ENCODE results near the gene FOXD2.

FOXD2 gene

DNA sequence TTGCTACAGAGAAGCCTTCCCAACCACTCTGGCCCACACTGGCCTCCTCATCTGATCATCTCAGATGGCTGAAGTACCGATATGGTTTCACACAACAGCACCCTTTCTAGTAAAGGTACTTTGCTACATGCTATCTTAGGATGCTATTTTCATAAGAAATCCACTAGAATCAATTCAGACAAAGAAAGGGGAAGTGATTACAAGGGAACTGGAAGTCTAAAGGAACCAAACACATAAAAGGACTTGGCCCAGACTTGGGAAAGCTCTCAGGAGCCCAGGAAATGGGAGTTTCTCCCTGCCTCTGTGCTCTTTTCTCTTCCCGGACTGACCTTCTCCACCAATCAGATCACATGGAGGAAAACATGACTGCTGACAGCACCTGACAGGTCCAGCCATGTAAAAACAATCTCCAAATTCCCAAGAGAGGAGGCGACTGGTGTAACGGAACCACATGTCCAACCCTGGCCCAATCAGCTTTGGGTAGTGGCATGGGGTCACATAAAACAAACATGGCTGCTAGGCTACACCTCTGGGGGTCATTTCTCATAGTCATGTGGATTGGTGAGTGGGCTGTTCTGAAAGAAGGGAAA is 34.4 kb upstream of the FOXD2 start:
- no peaks in the 10 kb centered on the region for H3K4me1 ChIP-seq (ENCODE audit: control insufficient read depth, insufficient read depth, low read length)
- H3K4me3 ChIP-seq (ENCODE audit: low read depth, low read length) = no peak overlapping the region
- no peak overlapping the region for H3K27ac ChIP-seq (ENCODE audit: low read depth, low read length)
- H3K9me3 ChIP-seq (ENCODE audit: control insufficient read depth, insufficient read depth, low read depth, low read length) = no peaks in the 10 kb centered on the region
- no peaks in the 10 kb centered on the region for H3K36me3 ChIP-seq (ENCODE audit: control insufficient read depth, insufficient read depth, low read length)
- no peak overlapping the region for H3K9ac ChIP-seq (ENCODE audit: low read length)
- peaks cover 65% of the 10 kb centered on the region for H3K27me3 ChIP-seq (ENCODE audit: control insufficient read depth, insufficient read depth, low read length)

DNA sequence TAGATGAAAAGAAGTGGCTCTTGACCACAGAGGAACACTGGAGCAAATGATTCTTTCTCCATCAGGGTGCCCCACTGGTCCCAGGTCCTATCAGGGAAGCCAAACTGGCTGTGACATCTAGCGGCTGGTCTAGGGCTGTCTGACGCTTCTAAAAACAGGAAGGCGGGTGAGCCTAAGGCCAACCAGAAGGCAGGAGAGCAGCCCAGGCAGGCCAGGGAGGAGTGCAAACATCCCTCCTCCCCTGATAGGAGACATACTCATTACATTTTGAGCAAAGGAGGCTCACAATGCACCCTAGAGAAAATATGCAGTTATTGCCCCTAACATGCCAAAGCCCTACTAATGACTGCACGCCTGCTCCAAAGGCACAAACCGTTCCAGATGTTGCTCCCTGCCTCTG is 32.1 kb upstream of the FOXD2 start:
- Histone ChIP-seq H3K4me1 (ENCODE audit: control insufficient read depth, insufficient read depth, low read length) (no peaks in the 10 kb centered on the region), H3K9ac (ENCODE audit: low read length) (no peak overlapping the region), H3K27me3 (ENCODE audit: control insufficient read depth, insufficient read depth, low read length) (peaks cover 64% of the 10 kb centered on the region)

DNA sequence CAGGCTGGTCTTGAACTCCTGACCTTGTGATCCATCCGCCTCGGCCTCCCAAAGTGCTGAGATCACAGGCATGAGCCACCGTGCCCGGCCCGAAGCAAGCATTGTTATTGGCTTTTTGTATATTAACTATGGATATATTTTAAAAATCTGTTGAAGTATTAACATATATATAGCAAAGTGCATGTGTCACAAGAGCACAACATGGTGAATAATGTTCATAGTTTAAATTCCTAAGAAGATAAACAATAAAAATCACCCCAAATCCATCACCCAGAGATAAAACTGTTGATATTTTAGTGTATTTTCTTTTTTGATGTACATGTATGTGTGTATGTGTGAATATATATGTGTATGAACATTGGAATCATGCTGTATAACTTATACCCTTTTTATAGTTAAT is 30.9 kb upstream of the FOXD2 start:
- no peak overlapping the region for H3K27ac ChIP-seq (ENCODE audit: low read depth, low read length)
- H3K27me3 ChIP-seq (ENCODE audit: control insufficient read depth, insufficient read depth, low read length) = peaks cover 66% of the 10 kb centered on the region
- no peaks in the 10 kb centered on the region for H3K4me1 ChIP-seq (ENCODE audit: control insufficient read depth, insufficient read depth, low read length)
- H3K9me3 ChIP-seq (ENCODE audit: control insufficient read depth, insufficient read depth, low read depth, low read length) = no peaks in the 10 kb centered on the region
- H3K4me3 ChIP-seq (ENCODE audit: low read depth, low read length) = no peak overlapping the region
- no peaks in the 10 kb centered on the region for H3K36me3 ChIP-seq (ENCODE audit: control insufficient read depth, insufficient read depth, low read length)
- H3K9ac ChIP-seq (ENCODE audit: low read length) = no peak overlapping the region

More for the DNA sequence above, 32.1 kb upstream of the FOXD2 start:
- Histone ChIP-seq H3K27ac (ENCODE audit: low read depth, low read length) (no peak overlapping the region), H3K36me3 (ENCODE audit: control insufficient read depth, insufficient read depth, low read length) (no peaks in the 10 kb centered on the region), H3K4me3 (ENCODE audit: low read depth, low read length) (no peak overlapping the region), H3K9me3 (ENCODE audit: control insufficient read depth, insufficient read depth, low read depth, low read length) (no peaks in the 10 kb centered on the region)

DNA sequence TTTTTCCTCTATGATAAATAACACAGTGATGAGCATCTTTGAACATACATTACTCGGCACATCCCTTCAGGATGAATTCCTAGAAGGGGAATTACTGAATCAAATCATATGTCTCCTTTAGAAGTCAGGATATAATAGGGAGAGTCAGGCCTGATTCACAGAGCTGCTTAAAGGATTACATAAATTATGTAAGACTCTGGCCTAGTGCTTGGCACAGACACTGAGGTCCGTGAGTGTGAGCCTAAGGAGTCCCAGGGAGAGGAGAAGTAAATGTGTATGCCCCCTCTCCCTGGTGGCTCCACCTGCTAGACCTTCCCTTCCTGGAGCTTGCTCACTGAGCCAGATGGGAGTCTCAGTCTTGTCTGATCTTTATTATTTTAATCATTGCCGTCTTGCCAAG is 30.4 kb upstream of the FOXD2 start:
- Histone ChIP-seq H3K4me1 (ENCODE audit: control insufficient read depth, insufficient read depth, low read length) (no peaks in the 10 kb centered on the region; the same call in 1 of the 2 replicates), H3K27ac (ENCODE audit: low read depth, low read length) (no peak overlapping the region), H3K36me3 (ENCODE audit: control insufficient read depth, insufficient read depth, low read length) (no peaks in the 10 kb centered on the region), H3K27me3 (ENCODE audit: control insufficient read depth, insufficient read depth, low read length) (peaks cover 65% of the 10 kb centered on the region), H3K9me3 (ENCODE audit: control insufficient read depth, insufficient read depth, low read depth, low read length) (no peaks in the 10 kb centered on the region), H3K9ac (ENCODE audit: low read length) (no peak overlapping the region), H3K4me3 (ENCODE audit: low read depth, low read length) (no peak overlapping the region)

- no peak overlapping the region for H3K27ac ChIP-seq (ENCODE audit: low read depth, low read length)
- no peaks in the 10 kb centered on the region for H3K36me3 ChIP-seq (ENCODE audit: control insufficient read depth, insufficient read depth, low read length)
- H3K4me3 ChIP-seq (ENCODE audit: low read depth, low read length) = no peak overlapping the region
- H3K9ac ChIP-seq (ENCODE audit: low read length) = no peak overlapping the region
- no peaks in the 10 kb centered on the region for H3K9me3 ChIP-seq (ENCODE audit: control insufficient read depth, insufficient read depth, low read depth, low read length)
- H3K4me1 ChIP-seq (ENCODE audit: control insufficient read depth, insufficient read depth, low read length) = no peaks in the 10 kb centered on the region; the same call in 1 of the 2 replicates
- peaks cover 67% of the 10 kb centered on the region for H3K27me3 ChIP-seq (ENCODE audit: control insufficient read depth, insufficient read depth, low read length)
Measured at GRCh38 chr1:47409311-47410067, 28.4 kb upstream of the FOXD2 start.

DNA sequence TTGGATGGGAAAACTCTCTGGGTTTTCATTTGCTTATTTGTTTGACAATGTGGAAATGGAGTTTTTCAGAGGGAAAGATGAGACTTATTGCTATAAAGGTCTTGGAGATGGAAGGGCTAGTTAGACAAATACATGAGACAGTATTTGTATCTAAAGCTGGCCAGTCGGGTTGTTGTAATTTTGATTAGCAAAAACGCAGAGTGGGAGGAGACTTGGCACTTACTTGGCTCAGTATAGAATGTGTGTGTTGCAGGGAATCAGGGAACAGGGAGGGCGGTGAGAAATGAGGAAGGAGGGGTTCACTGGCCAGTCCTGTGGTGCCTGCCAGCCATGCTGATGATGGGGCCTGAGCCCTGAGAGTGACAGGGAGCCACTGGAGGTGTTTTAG is 27.8 kb upstream of the FOXD2 start:
- Histone ChIP-seq H3K4me3 (ENCODE audit: low read depth, low read length) (no peak overlapping the region), H3K9me3 (ENCODE audit: control insufficient read depth, insufficient read depth, low read depth, low read length) (no peaks in the 10 kb centered on the region), H3K36me3 (ENCODE audit: control insufficient read depth, insufficient read depth, low read length) (no peaks in the 10 kb centered on the region), H3K27ac (ENCODE audit: low read depth, low read length) (no peak overlapping the region), H3K9ac (ENCODE audit: low read length) (no peak overlapping the region), H3K4me1 (ENCODE audit: control insufficient read depth, insufficient read depth, low read length) (no peaks in the 10 kb centered on the region; the same call in 1 of the 2 replicates), H3K27me3 (ENCODE audit: control insufficient read depth, insufficient read depth, low read length) (peaks cover 69% of the 10 kb centered on the region)

DNA sequence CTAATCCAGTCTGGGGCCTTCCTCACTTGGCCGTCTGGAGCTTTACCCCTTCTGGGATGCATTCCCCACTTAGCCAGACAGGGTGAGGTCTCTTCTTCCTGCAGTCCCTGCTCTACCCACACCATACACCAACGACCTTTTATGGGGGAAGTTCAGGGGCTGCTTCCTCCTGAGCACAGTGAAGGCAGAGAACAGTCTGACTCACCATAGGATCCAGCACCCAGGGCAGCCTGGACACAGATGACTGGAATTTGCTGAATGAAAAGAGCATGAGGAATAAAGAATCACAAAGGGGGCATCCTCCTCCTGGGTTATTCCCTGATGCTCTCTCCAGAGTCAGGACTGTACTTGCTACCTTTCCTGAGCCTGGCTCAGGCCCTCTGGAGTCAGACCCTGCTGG is 26.4 kb upstream of the FOXD2 start:
- H3K27me3 ChIP-seq (ENCODE audit: control insufficient read depth, insufficient read depth, low read length) = peaks cover 79% of the 10 kb centered on the region
- H3K9me3 ChIP-seq (ENCODE audit: control insufficient read depth, insufficient read depth, low read depth, low read length) = no peaks in the 10 kb centered on the region
- H3K4me1 ChIP-seq (ENCODE audit: control insufficient read depth, insufficient read depth, low read length) = no peaks in the 10 kb centered on the region; the same call in 1 of the 2 replicates
- H3K36me3 ChIP-seq (ENCODE audit: control insufficient read depth, insufficient read depth, low read length) = no peaks in the 10 kb centered on the region
- no peak overlapping the region for H3K9ac ChIP-seq (ENCODE audit: low read length)
- no peak overlapping the region for H3K27ac ChIP-seq (ENCODE audit: low read depth, low read length)
- no peak overlapping the region for H3K4me3 ChIP-seq (ENCODE audit: low read depth, low read length)

DNA sequence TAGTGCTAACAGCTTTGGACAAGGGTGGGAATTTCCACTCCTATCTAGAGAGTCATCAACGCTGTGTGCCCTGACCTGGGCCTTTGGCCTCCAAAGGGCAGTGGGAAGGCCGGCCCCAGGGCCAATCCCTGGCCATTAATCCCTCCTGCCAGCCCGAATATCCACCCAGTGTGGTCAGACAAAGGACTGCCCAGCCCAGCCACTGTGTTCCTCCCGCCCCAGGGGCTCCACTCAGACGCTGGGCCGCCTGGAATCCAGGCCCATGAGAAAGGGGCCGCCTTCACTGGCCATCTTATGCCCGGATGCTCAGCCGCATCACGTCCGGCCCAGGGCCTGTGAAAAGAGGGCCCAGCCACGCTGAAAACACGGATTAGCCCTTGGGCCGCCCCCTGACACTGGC is 25.4 kb upstream of the FOXD2 start:
- Histone ChIP-seq H3K4me3 (ENCODE audit: low read depth, low read length) (no peak overlapping the region), H3K4me1 (ENCODE audit: control insufficient read depth, insufficient read depth, low read length) (no peaks in the 10 kb centered on the region; the same call in 1 of the 2 replicates), H3K27ac (ENCODE audit: low read depth, low read length) (no peak overlapping the region), H3K27me3 (ENCODE audit: control insufficient read depth, insufficient read depth, low read length) (peaks cover 89% of the 10 kb centered on the region), H3K9ac (ENCODE audit: low read length) (no peak overlapping the region), H3K9me3 (ENCODE audit: control insufficient read depth, insufficient read depth, low read depth, low read length) (no peaks in the 10 kb centered on the region), H3K36me3 (ENCODE audit: control insufficient read depth, insufficient read depth, low read length) (no peaks in the 10 kb centered on the region)

DNA sequence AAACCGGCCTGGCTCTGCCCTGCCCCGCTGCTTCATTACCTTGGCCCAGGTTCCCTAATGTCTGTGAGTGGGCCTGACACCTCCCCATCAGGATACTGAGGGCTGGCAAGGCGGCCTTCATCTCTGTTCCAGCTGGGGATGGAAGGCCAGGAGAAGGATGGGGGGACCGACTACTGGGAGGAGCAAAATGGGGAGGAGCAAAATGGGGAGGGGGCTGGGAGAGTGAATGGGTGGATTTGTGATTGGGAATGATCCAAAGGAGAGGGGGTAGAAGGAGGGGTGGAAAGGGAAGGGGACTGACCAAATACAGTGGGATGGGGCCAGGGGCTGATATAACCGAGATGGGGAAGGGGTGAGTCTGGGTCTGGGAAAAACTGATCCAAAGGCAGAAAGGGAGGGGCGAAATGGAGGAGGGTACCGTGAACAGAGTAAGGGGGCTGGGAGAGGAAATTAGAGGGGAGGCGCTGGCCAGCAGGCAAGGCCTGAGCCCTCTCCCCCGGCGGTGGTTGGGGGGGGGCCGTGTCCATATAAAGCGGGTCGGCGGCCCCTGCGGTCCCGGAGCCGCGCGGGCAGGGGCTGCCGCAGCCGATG is 22.0 kb upstream of the FOXD2 start, which contains the start of gene FOXE3:
Gene FOXE3 (plus strand): TSS at position 558 of the 591 bp plus-strand sequence. CDS start 31 bp downstream, at position 589.
- Histone ChIP-seq H3K4me1 (ENCODE audit: control insufficient read depth, insufficient read depth, low read length) (no peaks in the 10 kb centered on the region; the same call in 1 of the 2 replicates), H3K27me3 (ENCODE audit: control insufficient read depth, insufficient read depth, low read length) (peaks cover 99% of the 10 kb centered on the region), H3K27ac (ENCODE audit: low read depth, low read length) (no peak within 1 kb of the TSS), H3K36me3 (ENCODE audit: control insufficient read depth, insufficient read depth, low read length) (no peaks in the 10 kb centered on the region), H3K4me3 (ENCODE audit: low read depth, low read length) (peak within 1 kb of the TSS; percentile 48), H3K9me3 (ENCODE audit: control insufficient read depth, insufficient read depth, low read depth, low read length) (no peaks in the 10 kb centered on the region), H3K9ac (ENCODE audit: low read length) (no peak within 1 kb of the TSS)

DNA sequence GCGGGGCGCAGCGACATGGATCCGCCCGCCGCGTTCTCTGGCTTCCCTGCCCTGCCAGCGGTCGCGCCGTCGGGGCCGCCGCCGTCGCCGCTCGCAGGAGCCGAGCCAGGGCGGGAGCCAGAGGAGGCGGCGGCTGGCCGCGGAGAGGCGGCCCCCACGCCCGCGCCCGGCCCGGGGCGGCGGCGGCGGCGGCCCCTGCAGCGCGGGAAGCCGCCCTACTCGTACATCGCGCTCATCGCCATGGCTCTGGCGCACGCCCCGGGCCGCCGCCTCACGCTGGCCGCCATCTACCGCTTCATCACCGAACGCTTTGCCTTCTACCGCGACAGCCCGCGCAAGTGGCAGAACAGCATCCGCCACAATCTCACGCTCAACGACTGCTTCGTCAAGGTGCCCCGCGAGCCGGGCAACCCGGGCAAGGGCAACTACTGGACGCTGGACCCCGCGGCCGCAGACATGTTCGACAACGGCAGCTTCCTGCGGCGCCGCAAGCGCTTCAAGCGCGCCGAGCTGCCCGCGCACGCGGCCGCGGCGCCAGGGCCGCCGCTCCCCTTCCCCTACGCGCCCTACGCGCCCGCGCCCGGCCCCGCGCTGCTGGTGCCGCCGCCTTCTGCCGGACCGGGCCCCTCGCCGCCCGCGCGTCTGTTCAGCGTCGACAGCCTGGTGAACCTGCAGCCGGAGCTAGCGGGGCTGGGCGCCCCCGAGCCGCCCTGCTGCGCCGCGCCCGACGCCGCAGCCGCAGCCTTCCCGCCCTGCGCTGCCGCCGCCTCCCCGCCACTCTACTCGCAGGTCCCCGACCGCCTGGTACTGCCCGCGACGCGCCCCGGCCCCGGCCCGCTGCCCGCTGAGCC is 21.3 kb upstream of the FOXD2 start:
- Histone ChIP-seq H3K27me3 (ENCODE audit: control insufficient read depth, insufficient read depth, low read length) (peaks cover 99% of the 10 kb centered on the region), H3K4me3 (ENCODE audit: low read depth, low read length) (peak overlapping the region; percentile 48), H3K36me3 (ENCODE audit: control insufficient read depth, insufficient read depth, low read length) (no peaks in the 10 kb centered on the region), H3K4me1 (ENCODE audit: control insufficient read depth, insufficient read depth, low read length) (no peaks in the 10 kb centered on the region; the same call in 1 of the 2 replicates), H3K9ac (ENCODE audit: low read length) (no peak overlapping the region), H3K9me3 (ENCODE audit: control insufficient read depth, insufficient read depth, low read depth, low read length) (no peaks in the 10 kb centered on the region), H3K27ac (ENCODE audit: low read depth, low read length) (no peak overlapping the region)
